ENCODE results near the gene C17orf67. TPM values are rescaled to one million over a fixed set of nuclear protein-coding genes. Genes with fewer than 3 reads are reported as not detected.
"Not testable (repeated sequence)": the region's sequence is repeated elsewhere in the genome, so short reads cannot be mapped to it uniquely, and the experiment has no call there.

The C17orf67 gene
- total RNA-seq, 1 donor from 2014 or later: 1.4 TPM

GRCh38 chr17:56762144-56762543, 71.6 kb downstream of the C17orf67 start:
- Histone ChIP-seq H3F3A (ENCODE audit: low read depth) (no peaks in the 10 kb centered on the region), H3K36me3 (no peaks in the 10 kb centered on the region), H2AFZ (replicated peaks) (no peak overlapping the region), H3K9me3 (ENCODE audit: low read depth) (no peaks in the 10 kb centered on the region), H3K27ac (no peak overlapping the region), H3K4me3 (no peak overlapping the region), H4K20me1 (ENCODE audit: low read depth) (no peaks in the 10 kb centered on the region), H3K4me2 (no peak overlapping the region), H3K27me3 (no peaks in the 10 kb centered on the region), H3K4me1 (peaks cover 18% of the 10 kb centered on the region), H3K79me2 (ENCODE audit: low read depth) (no peaks in the 10 kb centered on the region), H3K9ac (no peak overlapping the region)
- Mint-ChIP-seq H3K4me1 (peaks cover 30% of the 10 kb centered on the region), H3K27me3 (ENCODE audit: insufficient read depth, low read depth) (peaks cover 4% of the 10 kb centered on the region), H3K27ac (no peak overlapping the region), H3K4me3 (no peak overlapping the region), H3K9me3 (peaks cover 3% of the 10 kb centered on the region), H3K36me3 (no peaks in the 10 kb centered on the region)
- TF ChIP-seq CTCF (IDR thresholded peaks at IDR 0.05) (no peak), EZH2phosphoT487 (IDR thresholded peaks at IDR 0.05) (no peak), EZH2 (IDR thresholded peaks at IDR 0.05) (no peak)
- DNase-seq (ENCODE audit: low spot score): no peak

GRCh38 chr17:56761387-56761786, 72.3 kb downstream of the C17orf67 start:
- Mint-ChIP-seq H3K4me1 (peaks cover 29% of the 10 kb centered on the region), H3K9me3 (peaks cover 3% of the 10 kb centered on the region), H3K4me3 (no peak overlapping the region), H3K27me3 (ENCODE audit: insufficient read depth, low read depth) (peaks cover 4% of the 10 kb centered on the region), H3K36me3 (no peaks in the 10 kb centered on the region), H3K27ac (no peak overlapping the region)
- Histone ChIP-seq H3K36me3 (no peaks in the 10 kb centered on the region), H3K27me3 (no peaks in the 10 kb centered on the region), H3K4me1 (peaks cover 10% of the 10 kb centered on the region), H3K9me3 (ENCODE audit: low read depth) (no peaks in the 10 kb centered on the region), H3F3A (ENCODE audit: low read depth) (no peaks in the 10 kb centered on the region), H3K9ac (no peak overlapping the region), H3K27ac (no peak overlapping the region), H2AFZ (replicated peaks) (no peak overlapping the region), H4K20me1 (ENCODE audit: low read depth) (no peaks in the 10 kb centered on the region), H3K4me2 (no peak overlapping the region), H3K79me2 (ENCODE audit: low read depth) (no peaks in the 10 kb centered on the region), H3K4me3 (no peak overlapping the region)
- DNase-seq (ENCODE audit: low spot score): no peak
- TF ChIP-seq EZH2 (IDR thresholded peaks at IDR 0.05) (no peak), EZH2phosphoT487 (IDR thresholded peaks at IDR 0.05) (no peak), CTCF (IDR thresholded peaks at IDR 0.05) (no peak)

- not testable (repeated sequence) for H3K9me3 ChIP-seq (ENCODE audit: low read depth); H3K4me2 ChIP-seq; H3K9me3 Mint-ChIP-seq; H3K27me3 Mint-ChIP-seq (ENCODE audit: insufficient read depth, low read depth); H3K36me3 ChIP-seq; H3K27ac ChIP-seq; H3K4me3 ChIP-seq; H3K4me1 ChIP-seq; H3K4me3 Mint-ChIP-seq; H3K36me3 Mint-ChIP-seq; H3K79me2 ChIP-seq (ENCODE audit: low read depth); H4K20me1 ChIP-seq (ENCODE audit: low read depth); DNase-seq (ENCODE audit: low spot score); H2AFZ ChIP-seq (replicated peaks); H3K9ac ChIP-seq; H3K27me3 ChIP-seq; H3F3A ChIP-seq (ENCODE audit: low read depth); H3K27ac Mint-ChIP-seq
- peaks cover 26% of the 10 kb centered on the region for H3K4me1 Mint-ChIP-seq
These were observed 76.1 kb downstream of the C17orf67 start for GRCh38 chr17:56757611-56758010.

GRCh38 chr17:56756536-56756935, 77.2 kb downstream of the C17orf67 start:
- H3K27ac Mint-ChIP-seq: no peak overlapping the region

More at GRCh38 chr17:56756536-56756935, 77.2 kb downstream of the C17orf67 start:
- peaks cover 6% of the 10 kb centered on the region for H3F3A ChIP-seq (ENCODE audit: low read depth)
- no peak overlapping the region for H3K9ac ChIP-seq
- TF ChIP-seq EZH2phosphoT487 (IDR thresholded peaks at IDR 0.05) (no peak), CTCF (IDR thresholded peaks at IDR 0.05) (no peak), EZH2 (IDR thresholded peaks at IDR 0.05) (no peak)
- H3K9me3 Mint-ChIP-seq: peaks cover 3% of the 10 kb centered on the region
- no peaks in the 10 kb centered on the region for H3K36me3 Mint-ChIP-seq
- H3K4me3 Mint-ChIP-seq: no peak overlapping the region
- DNase-seq (ENCODE audit: low spot score): no peak
- H3K36me3 ChIP-seq: no peaks in the 10 kb centered on the region
- no peak overlapping the region for H2AFZ ChIP-seq (replicated peaks)
- H4K20me1 ChIP-seq (ENCODE audit: low read depth): no peaks in the 10 kb centered on the region
- H3K4me2 ChIP-seq: no peak overlapping the region
- H3K27ac ChIP-seq: no peak overlapping the region
- no peaks in the 10 kb centered on the region for H3K9me3 ChIP-seq (ENCODE audit: low read depth)
- H3K27me3 ChIP-seq: no peaks in the 10 kb centered on the region
- peaks cover 7% of the 10 kb centered on the region for H3K4me1 ChIP-seq
- H3K4me3 ChIP-seq: no peak overlapping the region
- H3K4me1 Mint-ChIP-seq: peaks cover 33% of the 10 kb centered on the region
- H3K79me2 ChIP-seq (ENCODE audit: low read depth): no peaks in the 10 kb centered on the region
- H3K27me3 Mint-ChIP-seq (ENCODE audit: insufficient read depth, low read depth): peaks cover 6% of the 10 kb centered on the region

Data from neural progenitor cell (in vitro differentiated cells).